PC-9 (cell line): ENCODE results near the gene SKA1.

ENCODE experiments used
- EZH2 ChIP-seq: fragments of 200-600 bp; sonication (generic); IDR thresholded peaks from 2 replicates; pipeline ENCODE4 v1.8.0; 2017; ENCODE audit warnings: antibody characterized with exemption, low read depth
- TF ChIP-seq, protein P1 (sequence below): fragments of 200-600 bp; sonication (generic); conservative IDR thresholded peaks from 2 replicates; pipeline ENCODE4 v1.6.1; 2017; ENCODE audit warnings: mixed run types, antibody characterized with exemption, mild to moderate bottlenecking, moderate library complexity

DNA sequence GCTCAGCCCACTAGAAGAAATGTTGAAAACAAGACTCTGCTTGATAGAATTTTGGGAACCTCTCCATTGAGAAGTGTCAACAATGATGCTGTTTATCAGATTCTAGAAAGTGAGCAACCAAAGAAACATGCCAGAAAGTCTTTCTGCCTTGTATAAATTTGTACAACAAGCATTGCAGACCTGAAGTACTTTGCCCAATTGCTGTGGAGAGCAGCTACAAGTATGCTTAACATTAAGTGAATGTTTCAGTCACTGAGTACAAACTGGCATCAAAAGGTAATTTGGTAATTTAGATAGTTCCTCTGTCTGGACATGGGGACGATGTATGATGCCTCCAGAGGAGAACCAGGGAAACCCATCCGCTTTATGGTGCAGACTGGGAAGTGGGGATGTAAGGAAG lies 33.4 kb upstream of the SKA1 start:
- TF ChIP-seq, protein P1, sequence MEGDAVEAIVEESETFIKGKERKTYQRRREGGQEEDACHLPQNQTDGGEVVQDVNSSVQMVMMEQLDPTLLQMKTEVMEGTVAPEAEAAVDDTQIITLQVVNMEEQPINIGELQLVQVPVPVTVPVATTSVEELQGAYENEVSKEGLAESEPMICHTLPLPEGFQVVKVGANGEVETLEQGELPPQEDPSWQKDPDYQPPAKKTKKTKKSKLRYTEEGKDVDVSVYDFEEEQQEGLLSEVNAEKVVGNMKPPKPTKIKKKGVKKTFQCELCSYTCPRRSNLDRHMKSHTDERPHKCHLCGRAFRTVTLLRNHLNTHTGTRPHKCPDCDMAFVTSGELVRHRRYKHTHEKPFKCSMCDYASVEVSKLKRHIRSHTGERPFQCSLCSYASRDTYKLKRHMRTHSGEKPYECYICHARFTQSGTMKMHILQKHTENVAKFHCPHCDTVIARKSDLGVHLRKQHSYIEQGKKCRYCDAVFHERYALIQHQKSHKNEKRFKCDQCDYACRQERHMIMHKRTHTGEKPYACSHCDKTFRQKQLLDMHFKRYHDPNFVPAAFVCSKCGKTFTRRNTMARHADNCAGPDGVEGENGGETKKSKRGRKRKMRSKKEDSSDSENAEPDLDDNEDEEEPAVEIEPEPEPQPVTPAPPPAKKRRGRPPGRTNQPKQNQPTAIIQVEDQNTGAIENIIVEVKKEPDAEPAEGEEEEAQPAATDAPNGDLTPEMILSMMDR, result no peak
- TF ChIP-seq EZH2, result no peak
